ENCODE measurements around the gene RAPGEF1.
A peak's percentile ranks its signal among the peaks of the same experiment; 100 is the strongest.

Gene RAPGEF1

GRCh38 chr9:131737426-131737825, 2.5 kb downstream of the RAPGEF1 start:
- H3K27ac ChIP-seq (replicated peaks): no peak overlapping the region
- DNase-seq (ENCODE audit: low read depth in 1 of 2, low spot score in 1 of 2): no peak
- H3K27me3 ChIP-seq (ENCODE audit: insufficient read depth, poor library complexity, severe bottlenecking): no peaks in the 10 kb centered on the region
- no peak for TF ChIP-seq POLR2AphosphoS5 (IDR thresholded peaks at IDR 0.05; ENCODE audit: low read depth)
- TF ChIP-seq REST (IDR thresholded peaks at IDR 0.05; ENCODE audit: insufficient replicate concordance, low read depth): no peak
- TF ChIP-seq SPI1 (IDR thresholded peaks at IDR 0.05; ENCODE audit: borderline replicate concordance, low read depth): no peak
- no peak for TF ChIP-seq GABPA (IDR thresholded peaks at IDR 0.05; ENCODE audit: low read depth)
- no peak for TF ChIP-seq CTCF (IDR thresholded peaks at IDR 0.05; ENCODE audit: insufficient read depth, low read length)
- H3K4me3 ChIP-seq (replicated peaks; ENCODE audit: insufficient read depth, low read length): no peak overlapping the region

- no peak overlapping the region for H3K27ac ChIP-seq (replicated peaks)
- no peak overlapping the region for H3K4me3 ChIP-seq (replicated peaks; ENCODE audit: insufficient read depth, low read length)
- TF ChIP-seq POLR2AphosphoS5 (IDR thresholded peaks at IDR 0.05; ENCODE audit: low read depth) (no peak), SPI1 (IDR thresholded peaks at IDR 0.05; ENCODE audit: borderline replicate concordance, low read depth) (no peak), GABPA (IDR thresholded peaks at IDR 0.05; ENCODE audit: low read depth) (no peak), CTCF (IDR thresholded peaks at IDR 0.05; ENCODE audit: insufficient read depth, low read length) (no peak), REST (IDR thresholded peaks at IDR 0.05; ENCODE audit: insufficient replicate concordance, low read depth) (no peak)
- H3K27me3 ChIP-seq (ENCODE audit: insufficient read depth, poor library complexity, severe bottlenecking): no peaks in the 10 kb centered on the region
- peak in 1 of 2 experiments; percentile 28 for DNase-seq (ENCODE audit: low read depth in 1 of 2, low spot score in 1 of 2)
Observed at GRCh38 chr9:131736431-131736830, 3.4 kb downstream of the RAPGEF1 start.

GRCh38 chr9:131735238-131736128, 4.4 kb downstream of the RAPGEF1 start:
- no peaks in the 10 kb centered on the region for H3K27me3 ChIP-seq (ENCODE audit: insufficient read depth, poor library complexity, severe bottlenecking)
- no peak overlapping the region for H3K4me3 ChIP-seq (replicated peaks; ENCODE audit: insufficient read depth, low read length)
- H3K27ac ChIP-seq (replicated peaks): peak overlapping the region; percentile 78
- DNase-seq (ENCODE audit: low read depth in 1 of 2, low spot score in 1 of 2): no peak
- TF ChIP-seq POLR2AphosphoS5 (IDR thresholded peaks at IDR 0.05; ENCODE audit: low read depth) (no peak), GABPA (IDR thresholded peaks at IDR 0.05; ENCODE audit: low read depth) (no peak), REST (IDR thresholded peaks at IDR 0.05; ENCODE audit: insufficient replicate concordance, low read depth) (no peak), SPI1 (IDR thresholded peaks at IDR 0.05; ENCODE audit: borderline replicate concordance, low read depth) (peak; percentile 37; the same call in 1 of the 2 replicates), CTCF (IDR thresholded peaks at IDR 0.05; ENCODE audit: insufficient read depth, low read length) (no peak)
